ENCODE data around the gene PACS1.

DNA sequence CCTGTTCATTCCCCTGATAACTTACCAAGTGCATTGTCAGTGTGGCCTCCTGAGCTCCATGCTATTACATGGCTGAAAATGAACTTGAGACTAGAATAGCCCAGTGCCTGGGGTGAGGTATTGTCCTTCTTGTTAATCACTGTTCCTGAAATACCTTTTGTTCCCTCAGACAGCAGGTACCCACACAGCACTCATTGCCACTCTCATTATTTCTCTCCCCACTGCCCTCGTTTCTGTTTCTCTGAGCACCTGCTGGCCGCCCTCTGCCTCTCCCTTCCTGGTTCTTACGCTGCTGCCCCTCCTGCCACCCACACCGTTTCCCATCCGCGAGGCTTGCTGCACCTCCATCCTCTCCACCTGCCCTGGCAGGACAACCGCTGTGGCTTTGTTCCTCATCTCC, 161.5 kb downstream of the PACS1 start:
- TF ChIP-seq, protein P1, sequence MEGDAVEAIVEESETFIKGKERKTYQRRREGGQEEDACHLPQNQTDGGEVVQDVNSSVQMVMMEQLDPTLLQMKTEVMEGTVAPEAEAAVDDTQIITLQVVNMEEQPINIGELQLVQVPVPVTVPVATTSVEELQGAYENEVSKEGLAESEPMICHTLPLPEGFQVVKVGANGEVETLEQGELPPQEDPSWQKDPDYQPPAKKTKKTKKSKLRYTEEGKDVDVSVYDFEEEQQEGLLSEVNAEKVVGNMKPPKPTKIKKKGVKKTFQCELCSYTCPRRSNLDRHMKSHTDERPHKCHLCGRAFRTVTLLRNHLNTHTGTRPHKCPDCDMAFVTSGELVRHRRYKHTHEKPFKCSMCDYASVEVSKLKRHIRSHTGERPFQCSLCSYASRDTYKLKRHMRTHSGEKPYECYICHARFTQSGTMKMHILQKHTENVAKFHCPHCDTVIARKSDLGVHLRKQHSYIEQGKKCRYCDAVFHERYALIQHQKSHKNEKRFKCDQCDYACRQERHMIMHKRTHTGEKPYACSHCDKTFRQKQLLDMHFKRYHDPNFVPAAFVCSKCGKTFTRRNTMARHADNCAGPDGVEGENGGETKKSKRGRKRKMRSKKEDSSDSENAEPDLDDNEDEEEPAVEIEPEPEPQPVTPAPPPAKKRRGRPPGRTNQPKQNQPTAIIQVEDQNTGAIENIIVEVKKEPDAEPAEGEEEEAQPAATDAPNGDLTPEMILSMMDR (IDR thresholded peaks at IDR 0.05), result no peak
- TF ChIP-seq POLR2A (IDR thresholded peaks at IDR 0.05), result no peak
